Measurements from ENCODE around the gene PDX1.

Gene PDX1

GRCh38 chr13:27919934-27920676 is at the start of gene PDX1:
TSS of gene PDX1 (plus strand) at chr13:27920000. CDS start at chr13:27920139, 139 bp downstream.
- no peak for DNase-seq (ENCODE audit: low read depth in 2 of 2)

- no peak for DNase-seq (ENCODE audit: low read depth in 2 of 2)
Measured at GRCh38 chr13:27878274-27878673, 41.5 kb upstream of the PDX1 start.

- no peak for DNase-seq (ENCODE audit: low read depth in 2 of 2)
Measured at GRCh38 chr13:27889471-27889870, 30.3 kb upstream of the PDX1 start.

GRCh38 chr13:27896726-27897125 is 23.1 kb upstream of the PDX1 start:
- DNase-seq (ENCODE audit: low read depth in 2 of 2), result no peak

- no peak for DNase-seq (ENCODE audit: low read depth in 2 of 2)
Measured at GRCh38 chr13:27904719-27905118, 15.1 kb upstream of the PDX1 start.

GRCh38 chr13:27905650-27906049 is 14.2 kb upstream of the PDX1 start:
- no peak for DNase-seq (ENCODE audit: low read depth in 2 of 2)

- DNase-seq (ENCODE audit: low read depth in 2 of 2), result no peak
Measured at GRCh38 chr13:27907121-27907787, 12.5 kb upstream of the PDX1 start.

GRCh38 chr13:27909378-27909777 is 10.4 kb upstream of the PDX1 start:
- DNase-seq (ENCODE audit: low read depth in 2 of 2), result no peak

- no peak for DNase-seq (ENCODE audit: low read depth in 2 of 2)
Measured at GRCh38 chr13:27911521-27911920, 8.3 kb upstream of the PDX1 start.

GRCh38 chr13:27913160-27913559 is 6.6 kb upstream of the PDX1 start:
- no peak for DNase-seq (ENCODE audit: low read depth in 2 of 2)

- no peak for DNase-seq (ENCODE audit: low read depth in 2 of 2)
Measured at GRCh38 chr13:27915301-27916207, 4.2 kb upstream of the PDX1 start.

GRCh38 chr13:27917121-27917947 is 2.5 kb upstream of the PDX1 start:
- DNase-seq (ENCODE audit: low read depth in 2 of 2), result no peak

- DNase-seq (ENCODE audit: low read depth in 2 of 2), result no peak
Measured at GRCh38 chr13:27918041-27918917, 1.5 kb upstream of the PDX1 start.

GRCh38 chr13:27918918-27919658 is 712 bp upstream of the PDX1 start:
- DNase-seq (ENCODE audit: low read depth in 2 of 2), result no peak

- no peak for DNase-seq (ENCODE audit: low read depth in 2 of 2)
Measured at GRCh38 chr13:27919659-27919933, 204 bp upstream of the PDX1 start.

- DNase-seq (ENCODE audit: low read depth in 2 of 2), result no peak
Measured at GRCh38 chr13:27920677-27921420, 1.0 kb downstream of the PDX1 start.

- DNase-seq (ENCODE audit: low read depth in 2 of 2), result no peak
Measured at GRCh38 chr13:27921421-27921960, 1.7 kb downstream of the PDX1 start.

- DNase-seq (ENCODE audit: low read depth in 2 of 2), result no peak
Measured at GRCh38 chr13:27921961-27922882, 2.4 kb downstream of the PDX1 start.
